ENCODE measurements around the gene ESR1.

The ESR1 gene

DNA sequence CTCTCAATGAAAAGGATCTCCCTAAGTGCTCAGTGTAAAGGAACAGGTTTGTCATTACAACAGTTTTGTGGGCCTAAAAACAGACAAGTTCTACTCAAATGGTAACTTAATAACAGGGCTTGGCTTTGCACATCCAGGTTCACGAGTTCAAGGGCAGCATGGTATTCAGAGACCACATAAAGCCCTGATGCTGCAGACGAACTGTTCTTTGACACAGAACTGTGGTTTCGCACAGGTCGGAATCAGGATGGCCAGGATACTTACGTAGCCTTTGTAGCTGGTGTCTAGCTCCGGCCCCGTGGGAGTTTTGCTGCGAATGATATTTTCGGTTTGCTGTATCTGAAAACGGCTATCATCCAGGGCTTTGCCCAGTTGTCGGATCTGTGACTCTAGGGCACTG lies 335.9 kb downstream of the ESR1 start:
- Histone ChIP-seq H3K4me3 (no peak overlapping the region), H3K27ac (no peak overlapping the region)
- no peak for DNase-seq (ENCODE audit: low spot score)
- TF ChIP-seq, protein P1, sequence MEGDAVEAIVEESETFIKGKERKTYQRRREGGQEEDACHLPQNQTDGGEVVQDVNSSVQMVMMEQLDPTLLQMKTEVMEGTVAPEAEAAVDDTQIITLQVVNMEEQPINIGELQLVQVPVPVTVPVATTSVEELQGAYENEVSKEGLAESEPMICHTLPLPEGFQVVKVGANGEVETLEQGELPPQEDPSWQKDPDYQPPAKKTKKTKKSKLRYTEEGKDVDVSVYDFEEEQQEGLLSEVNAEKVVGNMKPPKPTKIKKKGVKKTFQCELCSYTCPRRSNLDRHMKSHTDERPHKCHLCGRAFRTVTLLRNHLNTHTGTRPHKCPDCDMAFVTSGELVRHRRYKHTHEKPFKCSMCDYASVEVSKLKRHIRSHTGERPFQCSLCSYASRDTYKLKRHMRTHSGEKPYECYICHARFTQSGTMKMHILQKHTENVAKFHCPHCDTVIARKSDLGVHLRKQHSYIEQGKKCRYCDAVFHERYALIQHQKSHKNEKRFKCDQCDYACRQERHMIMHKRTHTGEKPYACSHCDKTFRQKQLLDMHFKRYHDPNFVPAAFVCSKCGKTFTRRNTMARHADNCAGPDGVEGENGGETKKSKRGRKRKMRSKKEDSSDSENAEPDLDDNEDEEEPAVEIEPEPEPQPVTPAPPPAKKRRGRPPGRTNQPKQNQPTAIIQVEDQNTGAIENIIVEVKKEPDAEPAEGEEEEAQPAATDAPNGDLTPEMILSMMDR (IDR thresholded peaks at IDR 0.05), result no peak

DNA sequence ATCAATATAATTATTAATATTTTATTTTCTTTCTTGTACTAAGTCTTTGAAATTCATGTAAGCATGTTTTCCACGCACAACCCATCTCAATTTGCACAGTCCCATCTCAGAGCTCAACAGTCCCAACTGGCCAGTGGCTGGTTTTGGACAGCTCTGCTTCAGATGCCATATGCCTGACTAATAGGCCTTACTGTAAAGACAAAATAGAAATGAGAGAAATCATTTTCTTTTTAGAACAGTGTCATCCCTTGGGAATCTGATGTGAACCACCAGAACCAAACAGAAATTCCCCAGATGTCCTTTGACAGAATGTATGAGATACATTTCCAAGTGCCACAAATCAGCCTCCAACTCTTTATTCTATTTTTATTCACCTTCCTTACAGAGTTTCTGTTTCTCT lies 338.9 kb downstream of the ESR1 start:
- TF ChIP-seq, protein P1 (IDR thresholded peaks at IDR 0.05), result no peak
- no peak for DNase-seq (ENCODE audit: low spot score)
- Histone ChIP-seq H3K27ac (no peak overlapping the region), H3K4me3 (no peak overlapping the region)

- Histone ChIP-seq H3K27ac (no peak overlapping the region), H3K4me3 (no peak overlapping the region)
- no peak for DNase-seq (ENCODE audit: low spot score)
- TF ChIP-seq, protein P1 (IDR thresholded peaks at IDR 0.05), result no peak
Observed at GRCh38 chr6:152147269-152147668, 339.8 kb downstream of the ESR1 start.

GRCh38 chr6:152148412-152148811 lies 340.9 kb downstream of the ESR1 start:
- H3K4me3 ChIP-seq, result no peak overlapping the region
- TF ChIP-seq, protein P1 (IDR thresholded peaks at IDR 0.05), result no peak
- DNase-seq (ENCODE audit: low spot score), result no peak
- H3K27ac ChIP-seq, result no peak overlapping the region

DNA sequence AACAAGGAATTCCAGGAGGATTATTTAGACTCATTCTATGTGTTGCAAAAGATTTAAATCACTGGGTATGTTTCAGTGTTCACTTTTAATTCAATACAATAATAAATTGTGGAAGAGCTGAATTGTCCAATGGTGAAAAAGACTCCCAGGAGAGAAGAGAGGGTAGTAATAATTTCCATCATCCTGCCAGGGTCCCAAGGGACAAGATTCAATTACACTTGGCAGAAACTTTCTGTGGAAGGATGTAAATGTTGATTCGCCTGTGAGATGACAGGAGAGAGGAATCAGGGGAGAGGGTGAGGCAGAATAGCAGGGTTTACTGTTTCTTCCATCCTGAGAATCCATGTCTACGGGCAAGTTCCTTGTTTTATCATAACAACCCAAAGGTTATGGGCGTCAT lies 342.7 kb downstream of the ESR1 start:
- TF ChIP-seq, protein P1 (IDR thresholded peaks at IDR 0.05), result no peak
- Histone ChIP-seq H3K4me3 (no peak overlapping the region), H3K27ac (no peak overlapping the region)
- no peak for DNase-seq (ENCODE audit: low spot score)

DNA sequence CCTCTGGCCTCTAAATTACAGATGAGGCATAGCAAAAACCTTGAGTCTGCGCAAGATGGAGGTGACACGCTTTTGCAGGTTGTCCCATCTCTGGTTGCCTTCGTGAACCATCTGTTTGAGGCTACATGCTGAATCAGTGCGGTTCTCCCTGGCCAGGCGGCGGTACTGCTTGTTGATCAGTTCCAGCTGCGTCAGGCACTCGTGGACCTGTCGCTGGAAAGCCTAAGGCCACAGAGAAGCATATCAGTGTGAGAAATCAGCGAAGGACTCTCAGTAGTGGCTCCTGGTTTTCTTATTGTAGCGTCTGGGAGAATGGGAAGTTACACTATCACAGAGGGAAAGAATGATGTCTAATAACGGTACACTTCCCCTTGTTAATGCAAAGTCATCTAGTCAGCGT lies 344.4 kb downstream of the ESR1 start:
- Histone ChIP-seq H3K27ac (no peak overlapping the region), H3K4me3 (no peak overlapping the region)

More for the DNA sequence above, 344.4 kb downstream of the ESR1 start:
- no peak for DNase-seq (ENCODE audit: low spot score)
- TF ChIP-seq, protein P1 (IDR thresholded peaks at IDR 0.05), result no peak
